ENCODE measurements around the gene ARID3C.

The ARID3C gene

DNA sequence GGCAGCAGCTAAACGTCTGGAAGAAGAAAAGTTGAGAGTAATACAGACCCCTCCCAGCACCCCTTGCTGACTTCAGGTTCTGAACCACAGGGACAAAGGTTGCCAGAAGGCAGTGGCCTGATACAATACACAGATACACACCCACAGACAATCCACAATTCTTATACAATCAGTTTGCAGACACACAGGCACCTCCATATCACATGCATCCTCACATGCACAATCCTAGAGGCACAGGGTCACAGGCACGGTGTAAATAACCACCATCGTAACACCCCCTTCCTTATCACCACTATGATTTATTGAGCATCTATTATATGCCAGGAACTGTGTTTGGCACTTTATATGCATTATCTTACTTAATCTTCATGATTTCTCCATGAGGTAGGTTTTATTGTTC, 47.5 kb downstream of the ARID3C start:
- Histone ChIP-seq H3K36me3 (replicated peaks) (no peaks in the 10 kb centered on the region), H3K27me3 (replicated peaks) (peaks cover 81% of the 10 kb centered on the region), H3K27ac (no peak overlapping the region), H3K4me3 (ENCODE audit: low read depth, low read length) (no peak overlapping the region)
- DNase-seq: no peak
- TF ChIP-seq, protein P1, sequence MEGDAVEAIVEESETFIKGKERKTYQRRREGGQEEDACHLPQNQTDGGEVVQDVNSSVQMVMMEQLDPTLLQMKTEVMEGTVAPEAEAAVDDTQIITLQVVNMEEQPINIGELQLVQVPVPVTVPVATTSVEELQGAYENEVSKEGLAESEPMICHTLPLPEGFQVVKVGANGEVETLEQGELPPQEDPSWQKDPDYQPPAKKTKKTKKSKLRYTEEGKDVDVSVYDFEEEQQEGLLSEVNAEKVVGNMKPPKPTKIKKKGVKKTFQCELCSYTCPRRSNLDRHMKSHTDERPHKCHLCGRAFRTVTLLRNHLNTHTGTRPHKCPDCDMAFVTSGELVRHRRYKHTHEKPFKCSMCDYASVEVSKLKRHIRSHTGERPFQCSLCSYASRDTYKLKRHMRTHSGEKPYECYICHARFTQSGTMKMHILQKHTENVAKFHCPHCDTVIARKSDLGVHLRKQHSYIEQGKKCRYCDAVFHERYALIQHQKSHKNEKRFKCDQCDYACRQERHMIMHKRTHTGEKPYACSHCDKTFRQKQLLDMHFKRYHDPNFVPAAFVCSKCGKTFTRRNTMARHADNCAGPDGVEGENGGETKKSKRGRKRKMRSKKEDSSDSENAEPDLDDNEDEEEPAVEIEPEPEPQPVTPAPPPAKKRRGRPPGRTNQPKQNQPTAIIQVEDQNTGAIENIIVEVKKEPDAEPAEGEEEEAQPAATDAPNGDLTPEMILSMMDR (IDR thresholded peaks at IDR 0.05; ENCODE audit: low read depth, low read length, missing control alignments): no peak
- in situ Hi-C loops (cut with HindIII; ENCODE audit: low pct_ligation_motif_present, low sequenced_read_pairs): no loop called here

DNA sequence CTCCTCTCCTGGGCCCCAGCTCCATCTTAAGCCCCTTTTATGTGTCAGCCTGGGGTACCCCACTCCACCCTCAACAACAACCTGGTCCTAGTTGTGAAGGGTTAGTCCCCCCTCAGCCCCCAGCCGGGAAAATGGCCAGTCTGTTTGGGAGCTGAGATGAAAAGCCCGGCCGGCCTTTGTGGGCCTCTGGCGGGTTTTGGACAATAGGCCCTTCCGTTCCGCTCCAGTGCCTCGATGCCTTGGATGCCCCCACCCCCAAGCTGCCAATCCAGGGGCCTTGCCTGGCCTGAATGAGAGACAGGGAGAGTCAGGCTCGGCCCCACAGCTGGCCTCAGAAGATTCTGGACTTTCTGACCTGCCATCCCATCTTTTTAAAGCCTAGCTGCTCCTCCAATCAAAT, 48.5 kb downstream of the ARID3C start:
- in situ Hi-C loops (cut with HindIII; ENCODE audit: low pct_ligation_motif_present, low sequenced_read_pairs): no loop called here
- TF ChIP-seq, protein P1 (IDR thresholded peaks at IDR 0.05; ENCODE audit: low read depth, low read length, missing control alignments): no peak

DNA sequence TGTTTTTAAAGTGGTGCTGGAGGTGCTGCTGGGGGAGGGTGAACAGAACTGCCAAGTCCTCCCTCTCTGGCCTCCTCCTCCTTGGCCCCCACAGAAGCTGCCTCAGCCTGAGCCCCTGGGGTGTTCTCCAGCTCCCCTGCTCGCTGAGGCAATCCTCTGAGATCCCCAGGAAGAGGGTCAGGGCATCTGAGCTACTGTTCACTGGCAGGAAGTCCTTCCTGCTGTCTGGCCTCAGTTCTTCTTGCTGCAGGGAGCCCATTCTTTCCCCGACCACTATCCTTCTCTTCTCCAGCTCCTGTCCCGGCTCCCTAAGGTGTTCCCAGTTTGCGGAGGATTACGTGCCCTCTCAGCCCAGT, 49.1 kb downstream of the ARID3C start:
- DNase-seq: no peak
- TF ChIP-seq, protein P1 (IDR thresholded peaks at IDR 0.05; ENCODE audit: low read depth, low read length, missing control alignments): no peak
- H3K4me3 ChIP-seq (ENCODE audit: low read depth, low read length): no peak overlapping the region
- H3K36me3 ChIP-seq (replicated peaks): no peaks in the 10 kb centered on the region
- in situ Hi-C loops (cut with HindIII; ENCODE audit: low pct_ligation_motif_present, low sequenced_read_pairs): no loop called here
- no peak overlapping the region for H3K27ac ChIP-seq
- peaks cover 74% of the 10 kb centered on the region for H3K27me3 ChIP-seq (replicated peaks)

More for the DNA sequence above, 48.5 kb downstream of the ARID3C start:
- H3K36me3 ChIP-seq (replicated peaks): no peaks in the 10 kb centered on the region
- no peak overlapping the region for H3K4me3 ChIP-seq (ENCODE audit: low read depth, low read length)
- no peak overlapping the region for H3K27ac ChIP-seq
- peaks cover 77% of the 10 kb centered on the region for H3K27me3 ChIP-seq (replicated peaks)
- DNase-seq: no peak

DNA sequence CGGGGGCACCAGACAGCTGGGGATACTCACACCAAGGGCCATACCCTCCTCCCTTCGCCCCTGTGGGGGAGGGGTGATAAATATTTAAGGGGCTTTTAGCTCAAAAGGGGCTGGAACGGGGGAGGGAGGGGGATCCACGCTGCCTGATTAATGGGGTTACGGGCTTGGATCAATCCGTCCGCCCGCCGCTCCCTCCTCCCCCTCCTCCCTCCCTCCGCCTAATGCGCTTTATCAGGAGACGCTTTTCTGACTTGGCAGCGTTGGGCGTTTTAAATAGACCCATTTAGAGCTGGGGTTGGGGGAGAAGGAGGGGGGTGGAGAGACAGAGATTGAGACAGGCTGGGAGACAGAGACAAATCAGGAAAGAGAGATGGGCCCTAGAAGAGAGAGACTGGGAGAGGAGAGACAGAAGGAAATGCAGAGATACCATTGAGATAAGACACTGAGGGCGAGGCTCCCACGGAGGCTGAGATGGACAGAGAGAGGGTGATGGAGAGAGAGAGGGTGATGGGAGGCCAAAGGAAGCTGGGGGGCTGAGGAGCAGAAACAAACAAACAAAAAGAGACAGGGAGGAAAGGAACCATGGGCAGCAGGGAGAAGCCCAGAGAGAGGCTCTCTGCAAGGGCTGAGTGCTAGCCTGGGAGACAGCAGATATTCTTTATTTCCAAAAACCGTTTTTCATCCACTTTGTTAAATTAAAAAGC, 49.6 kb downstream of the ARID3C start:
- H3K27ac ChIP-seq: no peak overlapping the region
- in situ Hi-C loops (cut with HindIII; ENCODE audit: low pct_ligation_motif_present, low sequenced_read_pairs): no loop called here
- H3K4me3 ChIP-seq (ENCODE audit: low read depth, low read length): no peak overlapping the region
- peaks cover 69% of the 10 kb centered on the region for H3K27me3 ChIP-seq (replicated peaks)
- TF ChIP-seq, protein P1 (IDR thresholded peaks at IDR 0.05; ENCODE audit: low read depth, low read length, missing control alignments): no peak
- H3K36me3 ChIP-seq (replicated peaks): no peaks in the 10 kb centered on the region
- DNase-seq: no peak

DNA sequence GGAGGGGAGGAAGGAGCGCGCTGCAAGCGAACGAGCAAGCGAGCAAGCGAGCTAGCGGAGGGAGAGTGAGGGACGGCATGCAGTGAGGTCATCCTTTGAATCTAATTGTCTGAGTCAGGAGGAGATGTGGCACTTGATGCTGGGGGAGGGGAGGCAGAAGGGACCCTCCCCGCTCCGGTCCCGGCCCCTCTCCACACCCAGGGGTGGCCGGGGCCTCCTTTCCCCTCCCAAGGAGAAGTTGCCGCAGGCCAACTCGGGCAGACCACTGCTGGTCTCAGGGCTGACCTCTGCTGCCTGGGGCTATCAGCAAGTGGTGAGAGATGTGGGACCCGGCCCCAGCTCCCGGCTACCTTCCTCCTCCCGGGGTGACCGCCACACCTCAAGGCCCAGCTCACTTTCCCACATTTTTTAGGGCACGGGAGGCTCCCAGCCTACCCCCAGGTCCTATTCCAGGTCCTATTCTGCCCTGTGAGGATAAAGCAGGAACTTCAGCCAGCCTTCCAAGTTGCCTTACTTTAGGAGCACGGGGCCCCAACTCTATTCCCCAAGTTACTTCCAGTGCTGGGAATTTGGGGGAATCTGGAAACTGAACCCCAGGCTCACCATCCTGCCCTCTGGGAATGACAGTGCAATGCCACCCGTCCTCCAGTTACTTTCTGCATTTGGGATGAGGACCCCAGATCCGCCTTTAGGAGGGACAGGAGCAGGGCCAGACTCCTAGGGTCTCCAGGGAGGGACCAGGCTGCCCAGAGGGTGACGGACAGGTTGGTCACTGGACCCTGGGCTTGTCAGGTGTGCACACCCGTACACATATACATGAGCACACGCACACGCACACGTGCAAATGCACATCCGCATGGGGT, 50.4 kb downstream of the ARID3C start:
- peak; percentile 43 for DNase-seq
- Histone ChIP-seq H3K4me3 (ENCODE audit: low read depth, low read length) (no peak overlapping the region), H3K36me3 (replicated peaks) (no peaks in the 10 kb centered on the region), H3K27me3 (replicated peaks) (peaks cover 62% of the 10 kb centered on the region), H3K27ac (no peak overlapping the region)
- TF ChIP-seq, protein P1 (IDR thresholded peaks at IDR 0.05; ENCODE audit: low read depth, low read length, missing control alignments): no peak
- in situ Hi-C loops (cut with HindIII; ENCODE audit: low pct_ligation_motif_present, low sequenced_read_pairs): no loop called here

All from brain microvascular endothelial cell (primary cell).